ENCODE measurements around the gene COPZ2. TPM values are rescaled to one million over a fixed set of nuclear protein-coding genes. Genes with fewer than 3 reads are reported as not detected.
"Not testable (repeated sequence)": the region's sequence is repeated elsewhere in the genome, so short reads cannot be mapped to it uniquely, and the experiment has no call there.

The COPZ2 gene
- total RNA-seq, 2 experiments from 2014 or later: 3.4 to 4.0 TPM

- no peak overlapping the region for H3K4me3 Mint-ChIP-seq
- no peak overlapping the region for H3K27ac Mint-ChIP-seq
- no peaks in the 10 kb centered on the region for H3K27me3 Mint-ChIP-seq
- DNase-seq: no peak
- CTCF ChIA-PET: interaction anchor here (0.9 to 2.4 kb wide), 5 partner anchors 9 to 30 kb away, joined by 3 to 10 read pairs (median 8); no protein-coding TSS in a partner anchor
- peaks cover 5% of the 10 kb centered on the region for H3K36me3 Mint-ChIP-seq (ENCODE audit: low read depth)
- peaks cover 31% of the 10 kb centered on the region for H3K4me1 Mint-ChIP-seq
- POLR2A ChIA-PET: no interaction called here
- H3K9me3 Mint-ChIP-seq: no peaks in the 10 kb centered on the region
Measured at GRCh38 chr17:48044851-48045250, 7.3 kb upstream of the COPZ2 start.

DNA sequence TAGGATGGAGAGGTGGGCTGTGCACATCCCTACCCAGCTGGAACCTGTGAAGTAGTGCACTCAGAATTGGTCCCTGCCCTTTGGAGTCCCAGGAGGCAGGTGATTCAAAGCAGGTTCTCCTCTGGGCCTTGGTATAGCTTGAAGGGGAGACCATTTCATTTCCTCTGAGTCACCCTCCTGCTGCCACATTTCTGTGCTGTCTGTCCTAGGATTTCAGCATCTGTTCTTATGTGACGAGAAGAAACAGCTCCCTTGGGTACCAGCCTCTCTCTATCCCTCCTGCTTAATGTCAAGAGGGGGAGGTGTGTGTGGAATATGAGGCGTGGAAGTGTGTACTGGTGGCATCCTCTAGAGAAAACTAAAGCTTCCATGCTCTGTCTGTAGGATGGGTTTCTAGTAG lies 5.6 kb upstream of the COPZ2 start:
- CTCF ChIA-PET: interaction anchor here (0.5 to 2.4 kb wide), 6 partner anchors 8 to 164 kb away, joined by 3 to 10 read pairs (median 7); no protein-coding TSS in a partner anchor
- Mint-ChIP-seq H3K27ac (no peak overlapping the region), H3K36me3 (ENCODE audit: low read depth) (no peaks in the 10 kb centered on the region), H3K27me3 (peaks cover 11% of the 10 kb centered on the region), H3K9me3 (no peaks in the 10 kb centered on the region), H3K4me3 (no peak overlapping the region), H3K4me1 (peaks cover 27% of the 10 kb centered on the region)
- POLR2A ChIA-PET: no interaction called here
- DNase-seq: no peak

DNA sequence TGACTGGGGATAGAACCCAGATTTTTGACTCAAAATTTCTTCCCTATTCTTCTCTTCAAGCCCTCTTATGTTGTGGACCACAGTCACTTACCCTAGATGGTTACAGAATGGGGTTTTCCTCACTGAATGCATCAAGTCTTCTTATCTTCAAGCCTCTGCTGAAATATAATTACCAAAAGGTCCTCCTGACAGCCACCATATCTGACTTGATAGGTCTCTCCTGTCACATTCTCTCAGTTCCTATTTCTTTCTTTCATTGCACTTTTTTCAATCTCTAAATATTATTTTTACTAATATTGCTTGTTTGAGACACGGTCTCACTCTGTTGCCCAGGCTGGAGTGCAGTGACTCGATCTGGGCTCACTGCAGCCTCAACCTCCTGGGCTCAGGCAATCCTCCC lies 1.1 kb upstream of the COPZ2 start:
- no peaks in the 10 kb centered on the region for H3K36me3 Mint-ChIP-seq (ENCODE audit: low read depth)
- no peak overlapping the region for H3K4me3 Mint-ChIP-seq
- POLR2A ChIA-PET: no interaction called here
- H3K27me3 Mint-ChIP-seq: peaks cover 27% of the 10 kb centered on the region
- CTCF ChIA-PET: interaction anchor here (0.9 to 1.1 kb wide), 2 partner anchors 9 to 14 kb away, joined by 3 read pairs; partner anchors contain the start of gene NFE2L1
- H3K9me3 Mint-ChIP-seq: no peaks in the 10 kb centered on the region
- H3K4me1 Mint-ChIP-seq: peaks cover 23% of the 10 kb centered on the region
- no peak overlapping the region for H3K27ac Mint-ChIP-seq
- DNase-seq: no peak

GRCh38 chr17:48037838-48038323 lies 284 bp upstream of the COPZ2 start:
- H3K4me1 Mint-ChIP-seq: peaks cover 20% of the 10 kb centered on the region
- H3K27ac Mint-ChIP-seq: peak overlapping the region; percentile 61
- ChIA-PET POLR2A (no interaction called here), CTCF (interaction anchor here (0.6 to 0.9 kb wide), 2 partner anchors 10 to 95 kb away, joined by 3 read pairs; partner anchors contain the start of gene NFE2L1)
- no peak for DNase-seq
- H3K36me3 Mint-ChIP-seq (ENCODE audit: low read depth): no peaks in the 10 kb centered on the region
- H3K9me3 Mint-ChIP-seq: no peaks in the 10 kb centered on the region
- H3K27me3 Mint-ChIP-seq: peaks cover 35% of the 10 kb centered on the region
- peak overlapping the region; percentile 73 for H3K4me3 Mint-ChIP-seq

DNA sequence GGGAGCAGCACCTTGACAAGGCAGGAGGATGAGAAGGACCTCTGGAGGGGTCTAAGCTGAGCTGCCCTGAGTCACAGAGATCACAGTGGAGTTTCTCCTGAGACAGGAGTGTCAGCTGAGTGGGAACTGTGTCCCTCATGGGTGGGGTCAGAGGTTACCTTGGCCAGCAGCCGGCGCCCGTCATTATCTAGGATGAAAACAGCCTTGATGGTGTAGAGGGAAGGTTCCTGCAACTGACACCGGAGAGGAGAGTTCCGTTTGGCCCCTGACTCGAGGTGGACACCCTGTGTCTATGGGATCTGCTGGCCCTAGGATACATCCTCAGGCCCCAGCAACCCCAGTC lies 933 bp downstream of the COPZ2 start:
- H3K27ac Mint-ChIP-seq: no peak overlapping the region
- CTCF ChIA-PET: interaction anchor here (0.7 to 3.7 kb wide), 13 partner anchors 10 to 556 kb away, joined by 3 to 23 read pairs (median 3); partner anchors contain the start of gene NFE2L1
- DNase-seq: no peak
- H3K27me3 Mint-ChIP-seq: peaks cover 44% of the 10 kb centered on the region
- POLR2A ChIA-PET: no interaction called here
- H3K9me3 Mint-ChIP-seq: no peaks in the 10 kb centered on the region
- no peaks in the 10 kb centered on the region for H3K36me3 Mint-ChIP-seq (ENCODE audit: low read depth)
- H3K4me3 Mint-ChIP-seq: peak overlapping the region; percentile 70
- peaks cover 18% of the 10 kb centered on the region for H3K4me1 Mint-ChIP-seq

- POLR2A ChIA-PET; DNase-seq; H3K4me3 Mint-ChIP-seq; H3K27ac Mint-ChIP-seq; H3K36me3 Mint-ChIP-seq (ENCODE audit: low read depth); H3K9me3 Mint-ChIP-seq: not testable (repeated sequence)
- peaks cover 17% of the 10 kb centered on the region for H3K4me1 Mint-ChIP-seq
- CTCF ChIA-PET: interaction anchor here (1.1 to 3.7 kb wide), 4 partner anchors 8 to 45 kb away, joined by 3 to 23 read pairs (median 8); partner anchors contain the start of gene NFE2L1
- H3K27me3 Mint-ChIP-seq: peaks cover 51% of the 10 kb centered on the region
Measured at GRCh38 chr17:48034734-48035133, 2.9 kb downstream of the COPZ2 start.

DNA sequence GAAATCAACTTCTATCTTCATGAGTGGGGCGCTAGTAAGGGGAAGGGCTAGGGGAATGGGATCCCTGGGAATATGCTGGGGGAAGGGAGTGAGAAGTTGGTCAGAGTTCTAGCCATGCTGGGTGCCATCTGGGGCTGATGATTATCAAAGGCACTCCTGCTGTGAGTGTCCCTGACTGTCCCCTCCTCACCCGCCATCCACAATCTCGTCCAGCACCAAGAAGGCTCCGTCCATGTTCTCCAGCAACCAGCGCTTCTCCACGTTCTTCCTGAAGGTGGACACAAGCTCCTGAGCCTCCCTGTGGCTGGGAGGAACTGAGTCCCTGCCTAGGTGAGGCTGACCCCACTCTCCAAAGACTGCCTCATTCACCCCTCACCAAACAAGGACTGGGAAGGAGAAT lies 5.6 kb downstream of the COPZ2 start:
- H3K4me3 Mint-ChIP-seq: no peak overlapping the region
- H3K9me3 Mint-ChIP-seq: no peaks in the 10 kb centered on the region
- DNase-seq: no peak
- CTCF ChIA-PET: interaction anchor here (0.6 to 0.7 kb wide), 2 partner anchors 22 to 357 kb away, joined by 3 to 4 read pairs; no protein-coding TSS in a partner anchor
- POLR2A ChIA-PET: no interaction called here
- H3K36me3 Mint-ChIP-seq (ENCODE audit: low read depth): no peaks in the 10 kb centered on the region
- no peak overlapping the region for H3K27ac Mint-ChIP-seq
- peaks cover 36% of the 10 kb centered on the region for H3K27me3 Mint-ChIP-seq
- peaks cover 4% of the 10 kb centered on the region for H3K4me1 Mint-ChIP-seq

DNA sequence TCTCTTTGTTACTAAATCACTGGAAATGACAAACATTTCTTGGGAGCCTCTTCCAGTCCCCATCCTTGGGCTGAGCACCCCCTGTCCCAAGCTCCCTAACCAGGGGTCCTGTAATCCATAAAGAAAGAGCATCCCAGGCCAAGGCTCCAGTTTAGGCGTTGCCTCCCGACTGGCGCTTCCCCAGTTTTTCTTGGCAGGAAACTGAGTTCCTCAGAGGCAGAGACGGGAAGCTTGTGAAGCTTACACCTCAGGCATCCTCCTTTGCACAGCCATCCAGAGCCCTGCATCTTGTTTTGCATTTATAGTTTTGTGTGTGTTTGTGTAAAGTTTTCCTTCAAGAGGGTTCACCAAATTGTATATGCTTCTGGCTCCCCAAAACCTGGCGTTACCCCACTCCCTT lies 7.1 kb downstream of the COPZ2 start:
- ChIA-PET POLR2A (no interaction called here), CTCF (interaction anchor here (0.9 to 3.3 kb wide), 6 partner anchors 11 to 588 kb away, joined by 3 to 10 read pairs (median 4); no protein-coding TSS in a partner anchor)
- Mint-ChIP-seq H3K4me1 (peaks cover 12% of the 10 kb centered on the region), H3K27ac (no peak overlapping the region), H3K36me3 (ENCODE audit: low read depth) (no peaks in the 10 kb centered on the region), H3K27me3 (peaks cover 29% of the 10 kb centered on the region), H3K4me3 (no peak overlapping the region), H3K9me3 (no peaks in the 10 kb centered on the region)
- no peak for DNase-seq

DNA sequence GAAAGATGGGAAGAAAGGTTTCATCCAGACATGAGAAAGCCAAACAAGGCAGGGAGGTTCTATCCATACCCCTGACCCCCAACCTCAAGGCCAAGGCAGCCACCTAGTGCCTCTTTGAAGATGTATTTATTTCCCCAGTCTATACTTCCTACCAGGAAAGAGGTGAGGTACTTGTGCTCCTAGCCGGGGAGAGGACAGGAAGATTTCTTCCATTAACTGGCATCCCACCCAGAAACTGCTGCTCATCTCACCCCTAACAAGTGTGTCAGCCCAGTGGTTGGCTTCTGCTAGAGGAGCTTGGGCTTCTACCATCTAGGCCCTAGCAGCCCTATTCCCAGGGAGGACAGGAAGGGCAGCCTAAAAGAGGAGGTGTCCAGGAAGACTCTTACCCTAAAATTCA lies 8.9 kb downstream of the COPZ2 start:
- Mint-ChIP-seq H3K4me3 (no peak overlapping the region), H3K4me1 (peaks cover 26% of the 10 kb centered on the region), H3K36me3 (ENCODE audit: low read depth) (no peaks in the 10 kb centered on the region), H3K27me3 (peaks cover 28% of the 10 kb centered on the region), H3K9me3 (no peaks in the 10 kb centered on the region), H3K27ac (no peak overlapping the region)
- ChIA-PET POLR2A (no interaction called here), CTCF (interaction anchor here (0.6 to 4.2 kb wide), 6 partner anchors 7 to 49 kb away, joined by 3 to 55 read pairs (median 7); partner anchors contain the start of gene COPZ2)
- no peak for DNase-seq

GRCh38 chr17:48027322-48027981 lies 10.1 kb downstream of the COPZ2 start:
- H3K27me3 Mint-ChIP-seq: peaks cover 20% of the 10 kb centered on the region
- no peaks in the 10 kb centered on the region for H3K9me3 Mint-ChIP-seq
- H3K4me1 Mint-ChIP-seq: peaks cover 34% of the 10 kb centered on the region
- ChIA-PET CTCF (interaction anchor here (0.6 to 4.2 kb wide), 12 partner anchors 8 to 574 kb away, joined by 3 to 55 read pairs (median 6); partner anchors contain the start of genes CDK5RAP3, COPZ2, HOXB5 and NFE2L1), POLR2A (no interaction called here)
- no peak overlapping the region for H3K27ac Mint-ChIP-seq
- no peak for DNase-seq
- H3K36me3 Mint-ChIP-seq (ENCODE audit: low read depth): no peaks in the 10 kb centered on the region
- no peak overlapping the region for H3K4me3 Mint-ChIP-seq

- CTCF ChIA-PET: interaction anchor here (0.6 to 4.2 kb wide), 18 partner anchors 9 to 592 kb away, joined by 3 to 55 read pairs (median 4); partner anchors contain the start of genes CDK5RAP3, COPZ2, HOXB5 and NFE2L1
- Mint-ChIP-seq H3K4me3 (no peak overlapping the region), H3K27me3 (peaks cover 20% of the 10 kb centered on the region), H3K27ac (no peak overlapping the region), H3K9me3 (no peaks in the 10 kb centered on the region), H3K36me3 (ENCODE audit: low read depth) (no peaks in the 10 kb centered on the region), H3K4me1 (peaks cover 37% of the 10 kb centered on the region)
- POLR2A ChIA-PET: interaction anchor here (0.5 to 0.6 kb wide), 2 partner anchors 10 to 23 kb away, joined by 3 to 4 read pairs; no protein-coding TSS in a partner anchor
- peak; percentile 79 for DNase-seq
Measured at GRCh38 chr17:48026502-48027321, 10.9 kb downstream of the COPZ2 start.

GRCh38 chr17:48025904-48026501 lies 11.6 kb downstream of the COPZ2 start:
- Mint-ChIP-seq H3K36me3 (ENCODE audit: low read depth) (no peaks in the 10 kb centered on the region), H3K9me3 (no peaks in the 10 kb centered on the region), H3K4me1 (peaks cover 38% of the 10 kb centered on the region), H3K4me3 (peak overlapping the region; percentile 80), H3K27me3 (peaks cover 20% of the 10 kb centered on the region), H3K27ac (no peak overlapping the region)
- CTCF ChIA-PET: interaction anchor here (0.6 to 4.2 kb wide), 26 partner anchors 10 to 600 kb away, joined by 3 to 55 read pairs (median 4); partner anchors contain the start of genes CBX1, COPZ2, HOXB5 and HOXB8
- POLR2A ChIA-PET: interaction anchor here (0.6 kb wide), 1 partner anchor 9 kb away, joined by 3 read pairs; no protein-coding TSS in a partner anchor
- no peak for DNase-seq
